ENCODE measurements around the gene MTHFD2L.

DNA sequence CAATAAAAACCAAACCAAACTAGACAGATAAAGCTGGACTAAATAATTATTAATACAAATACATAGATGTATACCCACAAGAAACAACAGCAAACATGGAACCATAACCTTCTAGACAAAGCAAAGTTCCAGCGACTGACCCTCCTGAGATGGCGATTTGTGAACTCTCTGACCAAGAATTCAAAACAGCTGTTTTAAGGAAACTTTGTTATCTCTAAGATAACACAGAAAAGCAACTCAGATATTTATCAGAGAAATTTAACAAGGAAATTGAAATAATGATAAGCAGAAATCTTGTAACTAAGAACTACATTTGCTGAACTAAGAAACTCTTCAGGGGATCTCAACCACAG is 23.4 kb upstream of the MTHFD2L start:
- TF ChIP-seq, protein P1, sequence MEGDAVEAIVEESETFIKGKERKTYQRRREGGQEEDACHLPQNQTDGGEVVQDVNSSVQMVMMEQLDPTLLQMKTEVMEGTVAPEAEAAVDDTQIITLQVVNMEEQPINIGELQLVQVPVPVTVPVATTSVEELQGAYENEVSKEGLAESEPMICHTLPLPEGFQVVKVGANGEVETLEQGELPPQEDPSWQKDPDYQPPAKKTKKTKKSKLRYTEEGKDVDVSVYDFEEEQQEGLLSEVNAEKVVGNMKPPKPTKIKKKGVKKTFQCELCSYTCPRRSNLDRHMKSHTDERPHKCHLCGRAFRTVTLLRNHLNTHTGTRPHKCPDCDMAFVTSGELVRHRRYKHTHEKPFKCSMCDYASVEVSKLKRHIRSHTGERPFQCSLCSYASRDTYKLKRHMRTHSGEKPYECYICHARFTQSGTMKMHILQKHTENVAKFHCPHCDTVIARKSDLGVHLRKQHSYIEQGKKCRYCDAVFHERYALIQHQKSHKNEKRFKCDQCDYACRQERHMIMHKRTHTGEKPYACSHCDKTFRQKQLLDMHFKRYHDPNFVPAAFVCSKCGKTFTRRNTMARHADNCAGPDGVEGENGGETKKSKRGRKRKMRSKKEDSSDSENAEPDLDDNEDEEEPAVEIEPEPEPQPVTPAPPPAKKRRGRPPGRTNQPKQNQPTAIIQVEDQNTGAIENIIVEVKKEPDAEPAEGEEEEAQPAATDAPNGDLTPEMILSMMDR (IDR thresholded peaks at IDR 0.05), result no peak
- TF ChIP-seq POLR2A (IDR thresholded peaks at IDR 0.05), result no peak
